Fibroblast of pulmonary artery (primary cell): ENCODE data around the gene PACS1.

Experiments used
- DNase-seq: peaks from one replicate; pipeline ENCODE4 v3.0.0-alpha.2; 2010; ENCODE audit warnings: low read depth
- H3K4me3 ChIP-seq: replicated peaks from 2 replicates; pipeline ENCODE4 v1.5.1; 2011; ENCODE audit warnings: low read depth, mild to moderate bottlenecking, control low read depth, low read length, moderate library complexity
- TF ChIP-seq, protein P1 (sequence below): IDR thresholded peaks from 2 replicates; pipeline ENCODE4 v1.5.1; 2011; ENCODE audit warnings: mild to moderate bottlenecking, control low read depth, low read length, inconsistent platforms; ENCODE audit errors: missing control alignments

The PACS1 gene

GRCh38 chr11:66227700-66228099, 157.6 kb downstream of the PACS1 start:
- no peak overlapping the region for H3K4me3 ChIP-seq
- TF ChIP-seq, protein P1, sequence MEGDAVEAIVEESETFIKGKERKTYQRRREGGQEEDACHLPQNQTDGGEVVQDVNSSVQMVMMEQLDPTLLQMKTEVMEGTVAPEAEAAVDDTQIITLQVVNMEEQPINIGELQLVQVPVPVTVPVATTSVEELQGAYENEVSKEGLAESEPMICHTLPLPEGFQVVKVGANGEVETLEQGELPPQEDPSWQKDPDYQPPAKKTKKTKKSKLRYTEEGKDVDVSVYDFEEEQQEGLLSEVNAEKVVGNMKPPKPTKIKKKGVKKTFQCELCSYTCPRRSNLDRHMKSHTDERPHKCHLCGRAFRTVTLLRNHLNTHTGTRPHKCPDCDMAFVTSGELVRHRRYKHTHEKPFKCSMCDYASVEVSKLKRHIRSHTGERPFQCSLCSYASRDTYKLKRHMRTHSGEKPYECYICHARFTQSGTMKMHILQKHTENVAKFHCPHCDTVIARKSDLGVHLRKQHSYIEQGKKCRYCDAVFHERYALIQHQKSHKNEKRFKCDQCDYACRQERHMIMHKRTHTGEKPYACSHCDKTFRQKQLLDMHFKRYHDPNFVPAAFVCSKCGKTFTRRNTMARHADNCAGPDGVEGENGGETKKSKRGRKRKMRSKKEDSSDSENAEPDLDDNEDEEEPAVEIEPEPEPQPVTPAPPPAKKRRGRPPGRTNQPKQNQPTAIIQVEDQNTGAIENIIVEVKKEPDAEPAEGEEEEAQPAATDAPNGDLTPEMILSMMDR = no peak
- no peak for DNase-seq

DNA sequence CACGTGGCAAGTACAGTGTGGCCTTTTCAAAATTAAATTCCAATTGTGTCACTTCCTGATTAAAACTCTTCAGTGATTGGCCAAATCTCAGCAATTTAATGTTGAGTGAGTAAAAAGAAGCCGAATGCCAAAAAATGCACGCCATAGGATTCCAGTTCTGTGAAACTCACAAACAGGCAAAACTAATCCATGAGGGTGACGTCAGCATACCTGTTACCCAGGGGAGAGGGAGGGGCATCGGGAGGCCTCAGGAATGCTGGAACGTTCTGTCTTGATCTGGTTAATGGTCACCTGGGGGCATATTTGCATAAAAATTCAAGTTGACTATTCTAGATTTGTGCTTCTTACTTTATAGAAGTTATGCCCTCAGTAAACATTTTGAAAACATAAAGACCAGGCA, 158.4 kb downstream of the PACS1 start:
- TF ChIP-seq, protein P1 = no peak
- no peak for DNase-seq
- no peak overlapping the region for H3K4me3 ChIP-seq

DNA sequence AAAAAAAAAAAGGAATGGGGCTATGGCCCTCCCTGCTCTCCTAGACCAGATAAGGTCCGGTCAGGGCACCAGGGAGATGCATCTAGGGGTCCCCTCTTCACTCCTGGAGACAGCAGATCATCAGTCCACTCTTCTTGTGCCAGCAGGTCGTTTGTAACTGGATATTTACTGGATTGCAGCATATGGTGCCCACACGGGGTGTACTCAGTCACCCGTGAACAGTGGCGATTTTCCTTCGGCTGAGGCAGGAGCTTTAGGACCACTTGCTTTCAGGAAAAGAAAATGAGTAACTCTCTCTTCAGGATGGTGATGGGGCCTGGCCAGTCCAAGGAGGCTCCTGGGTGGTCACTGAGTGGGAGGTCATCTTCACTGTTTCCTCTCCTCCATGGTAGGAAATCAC, 160.1 kb downstream of the PACS1 start:
- TF ChIP-seq, protein P1 = no peak
- DNase-seq = no peak
- H3K4me3 ChIP-seq = no peak overlapping the region

DNA sequence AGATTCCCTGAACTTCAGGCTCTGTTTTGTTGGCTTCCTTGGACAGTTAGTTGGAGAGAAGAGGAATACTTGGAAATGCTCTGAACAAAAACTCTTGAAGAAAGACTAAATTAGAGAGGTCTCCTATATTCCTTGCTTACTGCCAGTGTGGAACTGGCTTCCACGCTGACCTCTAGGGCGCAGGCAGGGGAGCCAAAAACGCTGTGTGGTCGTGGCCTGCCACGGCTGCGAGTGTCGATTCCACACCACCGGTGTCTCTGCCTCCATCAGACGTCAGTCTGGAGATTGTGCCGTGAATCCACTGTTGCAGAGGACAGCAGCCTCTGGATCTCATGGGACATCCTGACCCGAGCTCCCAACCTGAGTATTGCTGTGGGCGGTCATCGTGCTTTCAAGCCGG, 160.9 kb downstream of the PACS1 start:
- TF ChIP-seq, protein P1 = no peak
- no peak overlapping the region for H3K4me3 ChIP-seq
- DNase-seq = no peak

DNA sequence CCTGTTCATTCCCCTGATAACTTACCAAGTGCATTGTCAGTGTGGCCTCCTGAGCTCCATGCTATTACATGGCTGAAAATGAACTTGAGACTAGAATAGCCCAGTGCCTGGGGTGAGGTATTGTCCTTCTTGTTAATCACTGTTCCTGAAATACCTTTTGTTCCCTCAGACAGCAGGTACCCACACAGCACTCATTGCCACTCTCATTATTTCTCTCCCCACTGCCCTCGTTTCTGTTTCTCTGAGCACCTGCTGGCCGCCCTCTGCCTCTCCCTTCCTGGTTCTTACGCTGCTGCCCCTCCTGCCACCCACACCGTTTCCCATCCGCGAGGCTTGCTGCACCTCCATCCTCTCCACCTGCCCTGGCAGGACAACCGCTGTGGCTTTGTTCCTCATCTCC, 161.5 kb downstream of the PACS1 start:
- TF ChIP-seq, protein P1 = no peak
- DNase-seq = no peak

DNA sequence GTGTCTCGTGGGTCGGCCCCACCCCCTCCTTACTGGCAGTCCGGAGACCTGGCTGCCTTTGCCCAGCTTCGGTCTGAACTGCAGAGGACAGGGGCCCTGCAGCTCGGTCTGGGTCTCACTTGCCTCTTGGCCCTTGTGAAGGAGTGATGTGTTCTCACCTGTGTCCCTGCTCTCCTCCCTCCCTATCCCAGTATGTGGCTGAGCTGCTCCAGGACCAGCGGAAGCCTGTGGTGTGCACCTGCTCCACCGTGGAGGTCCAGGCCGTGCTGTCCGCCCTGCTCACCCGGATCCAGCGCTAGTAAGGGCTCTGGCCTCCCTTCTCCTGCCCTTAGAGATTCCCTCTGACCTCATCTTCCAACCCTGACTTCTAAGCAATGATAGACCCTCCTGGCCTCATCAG, 162.7 kb downstream of the PACS1 start:
- no peak overlapping the region for H3K4me3 ChIP-seq
- TF ChIP-seq, protein P1 = no peak
- no peak for DNase-seq

More for the DNA sequence above, 161.5 kb downstream of the PACS1 start:
- no peak overlapping the region for H3K4me3 ChIP-seq

DNA sequence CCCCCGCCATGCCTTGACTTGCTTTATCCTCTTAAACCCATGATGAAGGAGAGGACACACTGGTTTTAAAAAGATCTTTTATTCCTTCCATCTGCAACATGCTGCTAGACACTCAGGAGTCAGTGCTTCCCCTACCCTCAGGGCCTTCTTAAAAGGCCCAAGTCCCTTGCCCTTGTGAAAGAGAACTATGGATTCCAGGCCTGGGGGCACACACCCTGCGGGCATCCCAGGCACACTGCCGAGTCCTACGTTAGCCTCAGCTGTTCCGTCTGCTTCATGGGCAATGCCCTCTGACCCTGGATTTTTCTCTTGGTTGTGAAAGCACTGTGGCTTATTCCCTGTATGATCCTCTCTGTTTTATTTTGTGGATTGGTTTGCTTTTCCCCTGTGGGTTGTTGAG, 163.2 kb downstream of the PACS1 start:
- no peak overlapping the region for H3K4me3 ChIP-seq
- TF ChIP-seq, protein P1 = no peak
- no peak for DNase-seq
